H4 (cell line): Measurements from ENCODE around the gene SAMD5. TPM values are rescaled to one million over a fixed set of nuclear protein-coding genes. Genes with fewer than 3 reads are reported as not detected.

Source experiments
- DNase-seq: peaks from one replicate; pipeline ENCODE4 v3.0.0-alpha.2; 2015; ENCODE audit warnings: low spot score
- total RNA-seq: library from RNA; depleted of rRNA; stranded (reverse); fragments of >200 nt; shearing (Covaris generic); gene quantifications from 2 replicates; pipeline ENCODE4 v1.2.3, GENCODE V29; 2014

The SAMD5 gene
- total RNA-seq, 1 experiment from 2014 or later, result 2.1 TPM

DNA sequence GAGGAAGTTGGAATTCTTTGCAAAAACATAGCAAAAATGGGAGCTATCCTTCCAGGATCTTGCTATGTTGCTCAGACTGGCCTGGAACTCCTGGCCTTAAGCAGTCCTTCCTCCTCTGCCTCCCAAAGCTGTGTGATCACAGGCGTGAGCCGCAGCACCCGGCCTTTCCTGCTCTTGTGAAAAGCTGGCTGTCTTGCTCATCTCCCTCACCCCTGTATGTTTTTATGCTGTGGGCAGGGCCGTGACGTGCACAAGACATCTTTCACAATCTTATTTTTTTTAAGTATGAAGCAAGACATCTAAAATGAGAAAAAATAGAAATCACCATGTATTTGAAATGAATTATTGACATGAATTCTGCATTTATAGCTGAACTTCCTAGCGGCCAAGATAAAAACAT, 110.4 kb downstream of the SAMD5 start:
- no peak for DNase-seq
